PC-3 (cell line): Measurements from ENCODE around the gene HOXB6. TPM values are rescaled to one million over a fixed set of nuclear protein-coding genes. Genes with fewer than 3 reads are reported as not detected.

Experiments
- ATAC-seq: fragments of 200-7000 bp; cut with Tn5 transposase; 2 replicates; pipeline ENCODE4 v1.9.1; 2020; ENCODE audit warnings: mild to moderate bottlenecking, moderate library complexity
- BruUV-seq: library from RNA; stranded (reverse); fragments of 400-500 nt; replicated peaks from 2 replicates; lab custom pipeline; 2021; lab: Mats Ljungman, UMichigan
- CTCF ChIA-PET: fragments of 300-600 bp; sonication (Branson Sonifier 250); formaldehyde crosslinking; loops from one replicate; lab custom pipeline; 2022; ENCODE audit warnings: antibody characterized with exemption; lab: Charles Lee
- POLR2A ChIA-PET: fragments of 300-600 bp; sonication (Branson Sonifier 250); formaldehyde crosslinking; loops from one replicate; lab custom pipeline; 2022; ENCODE audit warnings: antibody characterized with exemption; ENCODE audit not compliant: unreplicated experiment; lab: Charles Lee
- DNase-seq: peaks from one replicate; pipeline ENCODE4 v3.0.0-alpha.2; 2015
- H2AFZ ChIP-seq: fragments of 300-600 bp; sonication (generic); 2 replicates; pipeline ENCODE4 v1.6.0; 2016; ENCODE audit warnings: antibody characterized with exemption, low read length
- H3F3A ChIP-seq: fragments of 300-600 bp; sonication (generic); one replicate; pipeline ENCODE4 v1.6.0; 2017; ENCODE audit warnings: antibody characterized with exemption, low read length, control low read depth, mild to moderate bottlenecking; ENCODE audit not compliant: unreplicated experiment
- H3K27ac ChIP-seq: fragments of 300-600 bp; sonication (generic); 2 replicates; pipeline ENCODE4 v1.5.1; 2016; ENCODE audit warnings: mild to moderate bottlenecking, low read length
- H3K27me3 ChIP-seq: fragments of 300-600 bp; sonication (generic); 2 replicates; pipeline ENCODE4 v1.6.1; 2016; ENCODE audit warnings: low read length, mixed read lengths
- H3K36me3 ChIP-seq: fragments of 300-600 bp; sonication (generic); 2 replicates; pipeline ENCODE4 v1.6.1; 2016; ENCODE audit warnings: low read depth, mixed run types, low read length, mixed read lengths
- H3K4me1 ChIP-seq: fragments of 300-600 bp; sonication (generic); 2 replicates; pipeline ENCODE4 v1.5.1; 2016; ENCODE audit warnings: low read length; ENCODE audit not compliant: insufficient read depth
- H3K4me2 ChIP-seq: fragments of 300-600 bp; sonication (generic); 2 replicates; pipeline ENCODE4 v1.6.0; 2016; ENCODE audit warnings: low read length
- H3K4me3 ChIP-seq: fragments of 300-600 bp; sonication (generic); 2 replicates; pipeline ENCODE4 v1.5.1; 2016; ENCODE audit warnings: mild to moderate bottlenecking, low read length, mixed read lengths
- H3K79me2 ChIP-seq: fragments of 300-600 bp; sonication (generic); 2 replicates; pipeline ENCODE4 v1.6.1; 2017; ENCODE audit warnings: low read length, mixed read lengths
- H3K9ac ChIP-seq: fragments of 300-600 bp; sonication (generic); 2 replicates; pipeline ENCODE4 v1.6.0; 2016; ENCODE audit warnings: mild to moderate bottlenecking, low read length
- H3K9me2 ChIP-seq: fragments of 300-600 bp; sonication (generic); replicated peaks from 2 replicates; pipeline ENCODE4 v1.6.1; 2016; ENCODE audit warnings: mixed run types, low read length, mixed read lengths
- H3K9me3 ChIP-seq: fragments of 300-600 bp; sonication (generic); 2 replicates; pipeline ENCODE4 v1.6.1; 2016; ENCODE audit warnings: low read length, mixed read lengths
- H4K20me1 ChIP-seq: fragments of 300-600 bp; sonication (generic); 2 replicates; pipeline ENCODE4 v1.6.1; 2016; ENCODE audit warnings: low read length, mixed read lengths
- EZH2 ChIP-seq: fragments of 300-600 bp; sonication (generic); IDR thresholded peaks from one replicate; pipeline ENCODE4 v1.6.1; 2017; ENCODE audit warnings: antibody characterized with exemption, mild to moderate bottlenecking, low read length; ENCODE audit not compliant: unreplicated experiment
- EZH2phosphoT487 ChIP-seq: fragments of 300-600 bp; sonication (generic); IDR thresholded peaks from 2 replicates; pipeline ENCODE4 v1.6.1; 2018; ENCODE audit warnings: mild to moderate bottlenecking, antibody characterized with exemption, low read length, borderline replicate concordance
- intact Hi-C: fragments of 100-400 bp; cut with micrococcal nuclease; formaldehyde crosslinking; loops from 2 replicates; pipeline ENCODE4 v1.9.0; 2023
- total RNA-seq: library from RNA; depleted of rRNA; stranded (reverse); fragments of >200 nt; gene quantifications from 2 replicates; pipeline ENCODE4 v1.2.3, GENCODE V29; 2014
- TF ChIP-seq, protein P1 (sequence below): fragments of 300-600 bp; sonication (generic); conservative IDR thresholded peaks from 2 replicates; pipeline ENCODE4 v1.5.1; 2017; ENCODE audit warnings: antibody characterized with exemption, low read depth, mild to moderate bottlenecking, low read length

The HOXB6 gene
- total RNA-seq, 1 experiment from 2014 or later = 9.5 TPM

DNA sequence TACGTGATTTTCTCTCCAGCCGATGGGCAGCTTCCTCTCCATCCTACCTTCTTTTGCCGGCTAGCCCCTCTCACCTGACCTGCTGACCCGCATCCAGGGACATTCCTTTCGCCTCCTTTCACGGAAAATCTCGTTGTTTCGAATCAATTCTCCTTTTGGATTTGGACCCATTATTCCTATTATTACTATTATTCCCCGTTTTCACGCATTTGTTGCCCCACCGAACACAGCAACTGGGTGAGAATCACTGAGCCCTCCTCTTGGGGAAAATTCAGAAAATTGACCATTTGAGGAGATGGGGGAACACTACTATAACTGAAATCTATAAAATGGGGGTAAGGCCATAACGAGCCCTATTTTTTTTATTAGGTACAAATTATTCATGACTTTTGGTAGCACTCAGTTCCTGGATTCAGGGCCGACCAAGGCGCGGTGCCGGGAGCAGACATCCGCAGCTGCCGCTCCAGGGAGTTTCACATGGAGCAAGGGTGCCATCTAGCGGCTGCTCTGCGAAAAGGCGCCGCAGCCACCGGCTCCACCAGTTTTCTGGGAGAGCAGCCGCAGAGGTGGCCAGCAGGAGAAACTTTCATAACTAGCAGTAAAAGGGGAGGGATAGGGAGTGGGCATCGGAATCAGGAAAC lies 13.6 kb upstream of the HOXB6 start:
- DNase-seq = peak; percentile 97
- Histone ChIP-seq H3K79me2 (no peaks in the 10 kb centered on the region), H4K20me1 (no peaks in the 10 kb centered on the region), H3K27ac (no peak overlapping the region), H3K9me3 (no peaks in the 10 kb centered on the region), H2AFZ (peak overlapping the region; percentile 97), H3K4me2 (peak overlapping the region; percentile 99), H3K36me3 (no peaks in the 10 kb centered on the region), H3K27me3 (peaks cover 60% of the 10 kb centered on the region), H3K9ac (peak overlapping the region; percentile 20; the same call in 1 of the 2 replicates), H3F3A (no peaks in the 10 kb centered on the region), H3K9me2 (no peaks in the 10 kb centered on the region), H3K4me3 (peak overlapping the region; percentile 80), H3K4me1 (peaks cover 29% of the 10 kb centered on the region)
- BruUV-seq = no TSS peak
- ChIA-PET CTCF (interaction anchor here (0.7 to 1.4 kb wide), 4 partner anchors 282 to 356 kb away, joined by 3 to 8 read pairs (median 6); no protein-coding TSS in a partner anchor), POLR2A (interaction anchor here (0.6 kb wide), 1 partner anchor 343 kb away, joined by 4 read pairs; no protein-coding TSS in a partner anchor)
- TF ChIP-seq, protein P1, sequence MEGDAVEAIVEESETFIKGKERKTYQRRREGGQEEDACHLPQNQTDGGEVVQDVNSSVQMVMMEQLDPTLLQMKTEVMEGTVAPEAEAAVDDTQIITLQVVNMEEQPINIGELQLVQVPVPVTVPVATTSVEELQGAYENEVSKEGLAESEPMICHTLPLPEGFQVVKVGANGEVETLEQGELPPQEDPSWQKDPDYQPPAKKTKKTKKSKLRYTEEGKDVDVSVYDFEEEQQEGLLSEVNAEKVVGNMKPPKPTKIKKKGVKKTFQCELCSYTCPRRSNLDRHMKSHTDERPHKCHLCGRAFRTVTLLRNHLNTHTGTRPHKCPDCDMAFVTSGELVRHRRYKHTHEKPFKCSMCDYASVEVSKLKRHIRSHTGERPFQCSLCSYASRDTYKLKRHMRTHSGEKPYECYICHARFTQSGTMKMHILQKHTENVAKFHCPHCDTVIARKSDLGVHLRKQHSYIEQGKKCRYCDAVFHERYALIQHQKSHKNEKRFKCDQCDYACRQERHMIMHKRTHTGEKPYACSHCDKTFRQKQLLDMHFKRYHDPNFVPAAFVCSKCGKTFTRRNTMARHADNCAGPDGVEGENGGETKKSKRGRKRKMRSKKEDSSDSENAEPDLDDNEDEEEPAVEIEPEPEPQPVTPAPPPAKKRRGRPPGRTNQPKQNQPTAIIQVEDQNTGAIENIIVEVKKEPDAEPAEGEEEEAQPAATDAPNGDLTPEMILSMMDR = peak; percentile 98
- TF ChIP-seq EZH2phosphoT487 = no peak; the same call in 1 of the 2 replicates
- peak; percentile 33 for TF ChIP-seq EZH2
- intact Hi-C loops = loop anchor here (1.0 to 5.0 kb wide), 6 partner anchors 282 to 591 kb away; no protein-coding TSS in a partner anchor
- peak; percentile 66 for ATAC-seq

- peak overlapping the region; percentile 99 for H3K4me2 ChIP-seq
- no peak overlapping the region for H3K27ac ChIP-seq
- peak overlapping the region; percentile 80 for H3K4me3 ChIP-seq
- POLR2A ChIA-PET = interaction anchor here (0.6 kb wide), 2 partner anchors 296 to 342 kb away, joined by 4 read pairs; no protein-coding TSS in a partner anchor
- H3K9ac ChIP-seq = no peak overlapping the region
- DNase-seq = no peak
- TF ChIP-seq EZH2phosphoT487 (peak; percentile 56; the same call in 1 of the 2 replicates), EZH2 (peak; percentile 60)
- TF ChIP-seq, protein P1 = no peak
- intact Hi-C loops = loop anchor here (1.0 to 5.0 kb wide), 6 partner anchors 281 to 590 kb away; no protein-coding TSS in a partner anchor
- peaks cover 29% of the 10 kb centered on the region for H3K4me1 ChIP-seq
- BruUV-seq = no TSS peak
- H4K20me1 ChIP-seq = no peaks in the 10 kb centered on the region
- peak overlapping the region; percentile 10; the same call in 1 of the 2 replicates for H2AFZ ChIP-seq
- ATAC-seq = no peak
- no peaks in the 10 kb centered on the region for H3K36me3 ChIP-seq
- H3K9me2 ChIP-seq = no peaks in the 10 kb centered on the region
- no peaks in the 10 kb centered on the region for H3K9me3 ChIP-seq
- no peaks in the 10 kb centered on the region for H3K79me2 ChIP-seq
- H3K27me3 ChIP-seq = peaks cover 61% of the 10 kb centered on the region
- no peaks in the 10 kb centered on the region for H3F3A ChIP-seq
- CTCF ChIA-PET = interaction anchor here (1.0 to 1.4 kb wide), 3 partner anchors 282 to 353 kb away, joined by 5 to 8 read pairs (median 6); no protein-coding TSS in a partner anchor
Measured at GRCh38 chr17:48617471-48618255, 12.9 kb upstream of the HOXB6 start.
